K562 (cell line): ENCODE measurements around the gene POLD1. TPM values are rescaled to one million over a fixed set of nuclear protein-coding genes. Genes with fewer than 3 reads are reported as not detected.

ENCODE experiments used
- GTF3C2 ChIP-seq: IDR thresholded peaks from 3 replicates; pipeline ENCODE4 v1.6.1; 2011; ENCODE audit warnings: borderline replicate concordance, mild to moderate bottlenecking, moderate library complexity; ENCODE audit not compliant: insufficient read length; ENCODE audit errors: extremely low read depth
- TCF3 ChIP-seq: sonication (generic); formaldehyde crosslinking; IDR thresholded peaks from 2 replicates; pipeline ENCODE4 v1.4.0; 2020; ENCODE audit warnings: mild to moderate bottlenecking, missing genetic modification reagents
- TFAP4 ChIP-seq: sonication (generic); formaldehyde crosslinking; IDR thresholded peaks from 2 replicates; pipeline ENCODE4 v1.8.0; 2022; ENCODE audit warnings: missing genetic modification reagents, mild to moderate bottlenecking, moderate library complexity, borderline replicate concordance
- ZBTB33 ChIP-seq: sonication (generic); formaldehyde crosslinking; IDR thresholded peaks from 2 replicates; pipeline ENCODE4 v1.8.1; 2023; ENCODE audit warnings: mild to moderate bottlenecking, missing genetic modification reagents
- ZNF197 ChIP-seq: fragments of 200-800 bp; sonication (Bioruptor generic); IDR thresholded peaks from 2 replicates; pipeline ENCODE4 v1.6.1; 2016; ENCODE audit warnings: low read depth, missing genetic modification characterization, missing compliant biosample characterization
- polyA plus RNA-seq, 8 experiments: library from polyadenylated mRNA; depleted of rRNA in 4 of 8; stranded (reverse) in 5 of 8; unstranded in 3 of 8; fragments of >200 nt; fragmentation: Nextera tagmentation in 2 of 8; fragmentation: Illumina TruSeq in 1 of 8; extraction: Ambion mirVana in 2 of 8; extraction: Trizol in 1 of 8; gene quantifications; 2 replicates each; pipeline versions ENCODE4 v1.2.1 to v1.2.3, GENCODE V29; 2011 to 2014; ENCODE audit warnings: inconsistent platforms in 1 of 8, missing spikeins in 1 of 8
- total RNA-seq, 7 experiments: library from RNA; depleted of rRNA in 6 of 7; stranded (reverse); fragments of >200 nt in 6 of 7; fragmentation: Illumina TruSeq in 2 of 7; extraction: Trizol in 2 of 7; gene quantifications; 2 replicates each; pipeline versions ENCODE4 v1.2.1 to v1.2.3, GENCODE V29; 2011 to 2021; ENCODE audit warnings: low replicate concordance in 1 of 7
- TF ChIP-seq, protein P1 (sequence below): fragments of 450-650 bp; formaldehyde crosslinking; IDR thresholded peaks from 2 replicates; pipeline ENCODE4 v1.4.0; 2020; ENCODE audit warnings: mild to moderate bottlenecking, moderate library complexity
- TF ChIP-seq, protein P2 (sequence below), 2 experiments: fragments of 450-650 bp in 1 of 2; sonication (generic) in 1 of 2; formaldehyde crosslinking in 1 of 2; IDR thresholded peaks; 2 replicates each; pipeline versions ENCODE4 v1.7.1 to v1.9.0; 2016 to 2022; ENCODE audit warnings: inconsistent platforms in 1 of 2, mild to moderate bottlenecking in 1 of 2, missing genetic modification reagents in 1 of 2

Gene POLD1
- total and polyA plus RNA-seq, 9 of the 15 experiments (the other 6 are each of a cell fraction or from before 2014, with no cell fraction given): 1.3 to 312 (median 47.8) TPM

GRCh38 chr19:50383852-50384684 lies at the start of gene POLD1 (continued):
- TF ChIP-seq, protein P1, sequence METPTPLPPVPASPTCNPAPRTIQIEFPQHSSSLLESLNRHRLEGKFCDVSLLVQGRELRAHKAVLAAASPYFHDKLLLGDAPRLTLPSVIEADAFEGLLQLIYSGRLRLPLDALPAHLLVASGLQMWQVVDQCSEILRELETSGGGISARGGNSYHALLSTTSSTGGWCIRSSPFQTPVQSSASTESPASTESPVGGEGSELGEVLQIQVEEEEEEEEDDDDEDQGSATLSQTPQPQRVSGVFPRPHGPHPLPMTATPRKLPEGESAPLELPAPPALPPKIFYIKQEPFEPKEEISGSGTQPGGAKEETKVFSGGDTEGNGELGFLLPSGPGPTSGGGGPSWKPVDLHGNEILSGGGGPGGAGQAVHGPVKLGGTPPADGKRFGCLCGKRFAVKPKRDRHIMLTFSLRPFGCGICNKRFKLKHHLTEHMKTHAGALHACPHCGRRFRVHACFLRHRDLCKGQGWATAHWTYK (CRISPR knock-in tag): peak; percentile 90
- TF ChIP-seq ZBTB33 (CRISPR knock-in tag) (no peak), GTF3C2 (no peak), TFAP4 (CRISPR knock-in tag) (peak; percentile 96), ZNF197 (no peak; the same call in 1 of the 2 replicates), TCF3 (CRISPR knock-in tag) (no peak)
- TF ChIP-seq, protein P2, sequence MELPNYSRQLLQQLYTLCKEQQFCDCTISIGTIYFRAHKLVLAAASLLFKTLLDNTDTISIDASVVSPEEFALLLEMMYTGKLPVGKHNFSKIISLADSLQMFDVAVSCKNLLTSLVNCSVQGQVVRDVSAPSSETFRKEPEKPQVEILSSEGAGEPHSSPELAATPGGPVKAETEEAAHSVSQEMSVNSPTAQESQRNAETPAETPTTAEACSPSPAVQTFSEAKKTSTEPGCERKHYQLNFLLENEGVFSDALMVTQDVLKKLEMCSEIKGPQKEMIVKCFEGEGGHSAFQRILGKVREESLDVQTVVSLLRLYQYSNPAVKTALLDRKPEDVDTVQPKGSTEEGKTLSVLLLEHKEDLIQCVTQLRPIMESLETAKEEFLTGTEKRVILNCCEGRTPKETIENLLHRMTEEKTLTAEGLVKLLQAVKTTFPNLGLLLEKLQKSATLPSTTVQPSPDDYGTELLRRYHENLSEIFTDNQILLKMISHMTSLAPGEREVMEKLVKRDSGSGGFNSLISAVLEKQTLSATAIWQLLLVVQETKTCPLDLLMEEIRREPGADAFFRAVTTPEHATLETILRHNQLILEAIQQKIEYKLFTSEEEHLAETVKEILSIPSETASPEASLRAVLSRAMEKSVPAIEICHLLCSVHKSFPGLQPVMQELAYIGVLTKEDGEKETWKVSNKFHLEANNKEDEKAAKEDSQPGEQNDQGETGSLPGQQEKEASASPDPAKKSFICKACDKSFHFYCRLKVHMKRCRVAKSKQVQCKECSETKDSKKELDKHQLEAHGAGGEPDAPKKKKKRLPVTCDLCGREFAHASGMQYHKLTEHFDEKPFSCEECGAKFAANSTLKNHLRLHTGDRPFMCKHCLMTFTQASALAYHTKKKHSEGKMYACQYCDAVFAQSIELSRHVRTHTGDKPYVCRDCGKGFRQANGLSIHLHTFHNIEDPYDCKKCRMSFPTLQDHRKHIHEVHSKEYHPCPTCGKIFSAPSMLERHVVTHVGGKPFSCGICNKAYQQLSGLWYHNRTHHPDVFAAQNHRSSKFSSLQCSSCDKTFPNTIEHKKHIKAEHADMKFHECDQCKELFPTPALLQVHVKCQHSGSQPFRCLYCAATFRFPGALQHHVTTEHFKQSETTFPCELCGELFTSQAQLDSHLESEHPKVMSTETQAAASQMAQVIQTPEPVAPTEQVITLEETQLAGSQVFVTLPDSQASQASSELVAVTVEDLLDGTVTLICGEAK (IDR thresholded peaks at IDR 0.05): no peak; the same call in 1 of the 2 replicates
- TF ChIP-seq, protein P2 (CRISPR knock-in tag; IDR thresholded peaks at IDR 0.05): no peak
